HG03103 (cell line): Measurements from ENCODE around the gene CFI.
"Not testable (repeated sequence)": the region's sequence is repeated elsewhere in the genome, so short reads cannot be mapped to it uniquely, and the experiment has no call there.

Source experiments
- ATAC-seq: cut with Tn5 transposase; IDR thresholded peaks from one replicate; pipeline ENCODE4 v1.9.1; 2021; ENCODE audit warnings: low read depth; ENCODE audit not compliant: unreplicated experiment

CFI gene

DNA sequence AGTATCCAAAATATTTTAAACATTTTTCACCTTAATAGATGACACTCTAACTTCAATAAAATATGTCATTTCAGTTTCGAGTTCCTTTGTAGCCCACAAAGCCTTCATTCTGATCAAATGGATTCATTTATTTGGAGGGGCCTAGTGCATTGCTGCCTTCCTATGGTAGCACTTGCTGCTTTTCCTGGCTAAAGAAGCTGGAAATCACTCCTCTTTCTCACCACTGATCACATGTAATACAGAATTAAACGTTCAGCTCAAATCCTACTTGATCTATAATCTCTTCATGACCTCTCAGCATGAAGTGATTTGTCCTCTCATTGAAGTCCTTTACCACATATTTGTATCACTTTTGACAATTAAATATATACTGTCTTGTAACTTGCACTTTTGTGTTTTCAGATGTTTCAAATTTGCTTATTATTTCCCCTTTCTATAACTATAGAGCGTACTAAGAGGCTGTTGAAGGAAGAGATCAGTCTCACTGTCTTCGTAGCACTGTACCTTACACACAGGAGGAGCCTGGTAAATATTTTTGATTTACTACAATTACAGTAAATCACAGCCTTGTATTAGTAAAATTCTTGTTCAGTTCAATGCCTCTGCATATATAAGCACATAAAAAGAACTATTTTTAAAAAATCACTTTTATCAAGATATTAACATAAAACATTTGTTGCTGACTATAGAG is 555 bp downstream of the CFI start:
- no peak for ATAC-seq

DNA sequence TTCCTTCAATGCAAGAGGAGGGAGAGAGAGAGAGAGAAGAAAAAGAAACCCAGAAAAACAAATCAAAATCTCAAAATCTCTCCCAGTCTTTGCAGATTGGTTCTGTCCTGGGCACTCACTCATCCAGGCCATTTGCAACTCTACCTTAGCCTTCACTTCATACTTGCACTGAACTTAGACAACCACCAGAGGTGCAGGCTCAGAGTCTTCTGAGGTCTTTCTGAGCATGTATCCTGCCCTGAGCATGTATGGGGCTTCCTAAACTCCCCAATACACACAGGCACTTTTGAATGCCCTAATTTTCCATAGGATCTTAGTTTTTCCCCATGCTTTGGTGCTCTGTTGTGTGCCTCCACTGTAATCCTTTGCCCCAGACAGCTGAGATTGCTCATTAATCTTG is 2.9 kb downstream of the CFI start:
- no peak for ATAC-seq

DNA sequence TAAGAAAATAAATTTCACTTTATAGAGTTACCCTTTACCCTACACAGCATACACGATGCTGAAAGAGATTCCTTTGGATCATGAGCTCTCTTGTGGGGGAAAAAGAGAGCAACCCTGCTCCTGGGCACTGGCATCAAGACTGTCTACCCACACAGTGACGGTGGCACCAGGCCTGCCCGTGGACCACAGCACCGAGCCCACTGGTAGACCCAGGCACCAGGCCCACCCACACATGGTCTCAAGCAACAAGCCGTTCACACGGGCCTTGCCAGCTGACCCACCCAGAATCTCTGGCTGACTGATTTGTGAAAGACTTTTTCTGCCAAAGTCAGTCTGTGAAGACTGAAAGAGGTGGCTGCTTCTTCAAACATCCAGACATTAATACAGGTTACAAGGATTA is 6.7 kb downstream of the CFI start:
- ATAC-seq = no peak

DNA sequence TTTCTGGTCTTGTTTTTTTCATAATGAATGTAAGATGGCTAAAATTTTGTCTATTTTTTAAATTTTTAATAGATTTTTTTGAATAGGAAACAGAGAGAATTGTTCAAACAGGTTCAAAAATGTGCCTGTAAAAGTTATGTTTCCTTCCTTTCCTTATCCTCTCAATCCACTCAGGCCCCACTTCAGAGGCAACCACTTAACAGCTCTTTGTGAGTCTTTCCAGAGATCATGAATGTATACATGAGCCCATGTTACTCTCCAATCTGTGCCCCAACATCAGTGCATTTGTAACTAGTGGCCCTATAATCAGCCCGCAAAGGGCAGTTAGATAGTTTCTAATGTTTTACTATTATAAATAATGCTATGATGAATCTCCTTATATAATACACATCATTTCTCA is 14.0 kb downstream of the CFI start:
- no peak for ATAC-seq

DNA sequence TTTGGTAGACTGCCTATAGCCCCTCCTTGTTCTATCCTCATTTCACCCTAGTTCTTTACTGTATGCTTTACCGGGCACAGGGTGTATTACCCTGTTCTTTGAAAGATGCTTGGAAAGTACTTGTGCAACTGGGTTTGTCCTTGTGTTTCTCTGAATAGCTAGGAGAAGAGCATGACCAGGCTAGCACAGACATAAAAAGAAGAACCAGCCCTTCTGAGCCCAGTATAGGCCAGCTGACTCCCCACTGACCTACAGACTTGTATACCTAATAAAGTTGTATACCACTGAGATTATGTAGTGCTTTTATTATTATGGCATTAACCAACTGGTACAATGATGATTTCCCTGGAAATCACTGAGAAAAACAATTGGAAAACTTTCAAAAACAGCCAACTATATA is 15.0 kb downstream of the CFI start:
- no peak for ATAC-seq

DNA sequence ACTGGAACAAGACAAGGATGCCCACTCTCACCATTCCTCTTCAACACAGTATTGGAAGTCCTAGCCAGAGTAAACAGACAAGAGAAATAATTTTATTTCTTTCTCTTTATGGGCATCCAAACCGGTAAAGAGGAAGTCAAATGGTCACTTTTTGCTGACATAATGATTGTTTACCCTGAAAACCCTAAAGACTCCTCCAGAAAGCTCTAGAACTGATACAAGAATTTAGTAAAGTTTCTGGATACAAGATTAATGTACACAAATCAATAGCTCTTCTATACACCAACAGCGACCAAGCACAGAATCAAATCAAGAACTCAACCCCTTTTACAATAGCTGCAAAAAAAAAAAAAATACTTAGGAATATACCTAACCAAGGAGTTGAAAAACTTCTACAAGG is 19.7 kb downstream of the CFI start:
- ATAC-seq = not testable (repeated sequence)

DNA sequence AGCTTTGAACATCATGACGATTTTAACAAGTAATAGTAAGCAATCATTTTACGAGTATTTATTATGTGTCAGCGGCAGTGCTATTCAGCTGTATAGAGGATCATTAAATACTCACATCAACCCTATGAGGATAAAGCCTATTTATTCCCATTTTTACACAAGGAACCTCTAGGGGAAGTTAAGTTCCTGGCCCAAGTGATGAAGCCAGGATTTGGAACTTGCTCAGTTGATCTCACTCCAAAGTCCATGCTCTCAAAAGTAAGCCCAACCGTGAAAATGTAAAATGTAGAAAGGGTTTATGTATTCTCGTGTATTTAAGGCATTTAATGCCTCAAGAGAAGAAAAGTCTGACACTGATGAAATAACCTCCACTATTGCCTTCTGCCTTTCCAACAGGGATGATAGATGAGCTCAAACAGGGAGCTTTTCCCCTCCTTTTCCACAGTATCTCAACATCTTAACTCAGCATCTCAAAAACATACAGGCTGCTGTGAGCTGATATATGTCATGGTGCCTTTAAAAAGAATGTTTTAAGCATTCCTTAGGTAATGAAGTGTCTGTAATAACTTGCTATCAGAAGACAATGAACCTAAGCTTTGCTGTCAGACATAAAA is 36.9 kb downstream of the CFI start:
- ATAC-seq = no peak

DNA sequence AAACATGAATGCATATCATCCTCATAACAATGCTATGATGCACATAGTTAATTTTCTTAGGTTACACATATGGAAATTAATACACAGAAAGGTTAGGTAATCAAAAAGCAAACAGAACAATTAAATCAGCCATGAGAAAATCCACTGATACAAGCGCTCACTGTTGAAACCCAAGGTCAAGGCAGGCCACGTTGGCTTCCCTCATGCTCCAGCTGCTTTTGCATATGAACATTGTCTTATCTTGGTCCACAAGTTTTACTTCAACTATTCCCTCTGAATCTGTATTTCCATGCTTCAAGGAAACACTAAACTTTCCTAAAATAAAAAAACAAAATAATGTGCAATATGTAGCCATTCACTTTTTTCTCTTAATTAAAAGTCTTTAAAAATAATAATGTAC is 37.4 kb downstream of the CFI start:
- no peak for ATAC-seq

DNA sequence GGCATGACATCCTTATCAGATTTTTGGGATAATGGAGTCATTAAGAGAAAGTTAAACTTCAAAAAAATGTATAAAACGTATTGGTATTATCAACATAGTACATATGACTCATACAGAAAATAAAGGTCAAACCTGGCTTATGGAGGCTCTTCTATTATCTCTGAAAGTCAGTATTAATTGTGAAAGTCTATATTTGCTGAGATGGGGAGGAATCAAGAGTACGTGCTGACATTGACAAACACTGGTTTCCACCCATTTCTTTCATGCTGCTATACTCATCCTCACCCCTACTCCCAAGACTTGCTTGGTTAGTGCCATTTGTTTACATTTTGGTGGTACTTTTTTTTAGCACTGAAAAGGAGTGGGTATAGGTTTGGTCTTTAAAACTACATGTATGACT is 41.1 kb downstream of the CFI start:
- no peak for ATAC-seq

DNA sequence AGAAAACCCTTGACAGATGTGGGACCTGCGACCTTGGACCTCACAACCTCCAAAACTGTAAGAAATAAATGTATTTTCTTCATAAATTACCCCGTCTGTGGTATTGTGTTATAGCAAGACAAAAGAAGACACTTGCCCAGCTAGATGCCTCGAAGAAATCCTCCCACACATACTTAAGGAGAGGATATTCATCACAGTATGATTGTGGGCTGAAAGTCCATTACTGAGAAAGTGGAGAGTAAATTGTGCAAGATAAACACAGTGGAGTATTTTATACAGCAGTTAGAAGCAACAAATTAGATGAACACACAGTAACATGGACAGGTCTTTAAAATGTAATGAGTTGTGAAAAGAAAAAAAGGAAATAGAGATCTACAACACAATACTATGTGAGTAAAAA is 46.1 kb downstream of the CFI start:
- no peak for ATAC-seq

DNA sequence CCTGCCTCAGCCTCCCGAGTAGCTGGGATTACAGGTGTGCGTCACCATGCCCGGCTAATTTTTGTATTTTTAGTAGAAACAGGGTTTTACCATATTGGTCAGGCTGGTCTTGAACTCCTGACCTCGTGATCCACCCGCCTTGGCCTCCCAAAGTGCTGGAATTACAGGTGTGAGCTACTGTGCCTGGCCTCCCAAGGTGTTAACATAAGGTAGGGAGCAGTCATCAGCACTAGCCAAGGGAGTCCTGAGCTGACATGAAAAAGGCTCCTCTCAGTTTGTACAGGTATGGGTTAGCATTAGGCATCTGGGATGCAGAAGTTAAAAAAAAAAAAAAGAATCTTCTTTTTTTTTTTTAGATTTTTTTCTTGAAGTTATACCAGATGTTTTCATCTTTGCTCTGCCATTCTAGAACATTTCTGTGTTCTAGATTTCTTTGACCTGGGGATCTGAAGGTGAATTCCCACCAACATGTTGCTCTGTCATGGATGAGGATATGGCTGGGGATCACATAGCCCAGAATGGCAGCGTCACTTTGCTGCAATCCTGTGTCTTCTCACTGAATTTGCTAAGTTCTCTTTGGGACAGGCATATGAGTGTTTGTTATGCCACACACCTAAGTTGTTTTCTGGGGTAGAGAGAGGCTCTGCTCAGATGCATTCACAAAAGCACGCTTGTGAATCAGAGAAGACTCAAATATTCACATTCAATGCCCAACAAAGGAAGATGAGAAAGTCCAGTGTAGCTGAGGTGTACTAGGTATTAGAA is 47.5 kb downstream of the CFI start:
- no peak for ATAC-seq

DNA sequence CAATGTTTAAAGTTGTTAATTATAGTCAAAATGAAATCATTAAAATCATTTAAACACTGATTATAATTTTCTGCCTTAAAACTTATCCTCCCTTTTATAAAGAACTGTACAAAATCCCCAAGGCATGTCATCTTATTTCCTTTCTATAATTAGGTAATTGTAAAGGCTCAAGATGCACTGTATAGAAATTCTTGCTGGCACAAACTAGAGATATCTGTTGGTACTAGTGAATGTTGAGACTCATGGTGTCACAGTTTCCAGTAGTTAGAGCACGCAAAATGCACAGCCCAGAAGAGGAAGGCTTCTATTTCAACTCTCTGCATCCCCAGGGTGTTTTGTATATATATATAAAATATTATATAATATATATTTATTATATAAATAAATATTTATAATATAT is 49.3 kb downstream of the CFI start:
- ATAC-seq = no peak

DNA sequence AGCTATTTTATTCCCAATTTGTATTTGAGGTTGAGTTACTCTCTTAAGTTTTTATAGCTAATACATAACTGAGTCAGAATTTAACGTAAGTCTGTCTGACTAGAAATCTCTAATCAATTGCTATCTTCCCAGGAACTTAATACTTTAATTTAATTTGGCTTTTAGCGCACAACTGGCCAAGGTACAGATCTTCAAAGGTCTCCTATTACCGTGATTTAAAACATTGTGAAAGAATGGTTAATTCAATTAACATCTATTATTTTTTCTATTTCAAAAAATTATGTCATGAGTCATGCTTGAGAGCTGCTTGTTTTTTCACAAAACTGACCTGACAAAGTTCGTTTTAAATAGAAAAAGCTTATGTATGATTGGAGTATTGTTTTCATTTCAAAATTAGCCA is 49.9 kb downstream of the CFI start:
- ATAC-seq = no peak

DNA sequence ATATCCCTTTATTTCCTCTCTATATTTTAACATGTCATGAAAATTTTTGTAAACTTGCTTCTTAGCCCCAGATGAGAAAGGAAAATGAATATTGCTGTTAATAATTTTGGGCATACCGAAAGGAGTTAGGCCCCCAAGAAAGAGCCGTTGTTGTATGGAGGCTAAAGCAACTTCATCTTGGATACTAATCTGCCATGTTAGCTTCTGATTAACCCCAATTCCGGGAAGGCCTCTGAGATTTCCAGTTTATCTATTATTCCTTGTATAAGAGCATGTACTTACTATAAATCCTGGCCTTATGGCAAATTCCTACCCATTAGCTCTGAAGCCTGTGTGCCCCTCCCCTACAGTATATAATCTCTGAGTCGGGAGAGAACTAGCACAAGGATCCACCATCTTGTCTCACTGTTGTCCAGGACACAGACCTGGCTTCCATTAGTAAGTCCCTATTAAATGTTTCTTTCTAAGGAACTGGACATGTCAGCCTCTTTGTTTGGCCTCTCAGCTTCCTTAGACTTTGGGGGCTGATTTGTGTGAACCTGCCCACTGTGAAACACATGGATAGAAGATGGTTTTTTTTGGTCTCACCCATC is 51.1 kb downstream of the CFI start:
- no peak for ATAC-seq

DNA sequence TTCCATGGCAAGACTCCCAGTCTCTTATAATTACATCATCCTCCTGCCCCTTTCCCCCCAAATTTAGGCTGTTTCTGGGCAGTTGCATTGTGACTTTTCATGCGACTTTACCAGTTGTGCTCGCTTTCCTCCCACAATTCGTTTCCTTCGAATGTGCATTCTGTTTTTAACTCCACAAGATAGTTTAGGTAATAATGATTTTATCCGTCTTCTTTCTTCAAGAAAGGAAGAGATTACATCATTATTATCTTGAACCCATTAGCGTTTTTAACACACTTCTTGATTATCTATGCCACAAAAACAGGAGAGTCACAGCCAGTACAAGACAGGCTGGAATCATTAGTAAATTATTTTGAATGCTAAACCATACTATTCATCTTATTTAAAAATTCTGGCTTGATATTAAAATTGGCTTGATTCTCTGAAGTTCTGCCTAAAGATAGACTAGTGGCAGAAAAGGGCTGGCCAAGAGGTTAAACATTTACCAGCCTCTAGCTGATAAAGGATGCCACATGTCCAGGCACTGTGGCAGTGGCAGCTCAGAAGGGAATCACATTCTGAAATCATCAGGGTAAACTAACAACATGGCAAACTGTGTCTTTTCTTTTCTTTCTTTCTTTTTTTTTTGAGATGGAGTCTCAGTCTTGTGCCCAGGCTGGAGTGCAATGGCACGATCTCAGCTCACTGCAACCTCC is 52.3 kb downstream of the CFI start:
- no peak for ATAC-seq

DNA sequence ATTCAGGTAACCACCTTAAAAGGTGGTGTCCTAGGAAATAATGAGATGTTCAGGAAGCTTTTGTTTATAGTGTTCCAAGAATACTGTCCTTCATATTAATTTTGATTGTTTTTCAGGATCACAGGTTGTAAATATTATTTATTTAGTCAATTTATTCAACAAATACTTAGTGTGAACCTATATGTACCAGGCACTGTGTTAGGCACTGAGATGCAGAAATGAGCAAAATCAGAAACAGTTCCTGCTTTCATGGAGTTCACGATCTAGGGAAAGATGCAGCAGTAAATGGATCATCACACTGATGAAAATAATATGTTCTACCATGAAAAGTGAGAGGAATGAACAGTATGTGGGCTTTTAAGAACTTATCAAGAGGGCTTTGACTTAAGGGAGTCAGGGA is 53.7 kb downstream of the CFI start:
- no peak for ATAC-seq

DNA sequence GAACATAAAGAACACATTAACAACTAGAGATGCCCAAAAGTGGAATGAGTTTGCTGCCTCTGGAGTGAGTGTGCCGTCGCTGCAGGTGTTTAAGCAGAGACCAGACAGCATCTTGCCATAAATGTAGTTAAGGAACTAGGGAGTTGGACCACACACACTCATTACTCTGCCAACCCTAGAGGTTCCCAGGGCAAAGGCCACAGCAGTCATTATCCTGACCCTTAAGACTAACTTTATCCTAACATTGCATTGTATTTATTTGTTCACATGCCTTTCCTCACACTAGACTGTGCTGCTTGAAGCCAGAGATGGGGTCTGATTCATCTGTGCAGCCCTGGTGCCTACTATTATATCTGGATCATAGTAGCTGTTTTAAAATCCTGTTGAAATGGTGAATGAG is 55.1 kb downstream of the CFI start:
- ATAC-seq = no peak

DNA sequence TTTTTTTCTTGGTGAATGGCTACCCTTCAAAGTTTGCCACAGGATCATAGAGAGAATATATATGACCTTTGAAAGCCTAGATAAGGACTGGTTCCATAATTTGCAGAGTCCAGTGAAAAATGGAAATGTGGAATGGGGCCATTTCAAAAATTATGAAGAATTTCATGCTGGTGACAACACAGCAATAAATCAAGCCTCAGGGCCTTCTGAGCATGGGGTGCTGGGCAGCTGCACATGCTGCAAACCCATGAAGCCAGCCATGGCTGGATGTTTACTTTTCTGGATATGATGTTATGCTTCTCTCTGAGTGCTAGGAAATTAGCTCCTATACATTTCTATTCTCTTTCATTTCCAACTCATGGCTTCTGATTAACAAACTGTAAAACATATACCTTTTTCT is 56.0 kb downstream of the CFI start:
- no peak for ATAC-seq

DNA sequence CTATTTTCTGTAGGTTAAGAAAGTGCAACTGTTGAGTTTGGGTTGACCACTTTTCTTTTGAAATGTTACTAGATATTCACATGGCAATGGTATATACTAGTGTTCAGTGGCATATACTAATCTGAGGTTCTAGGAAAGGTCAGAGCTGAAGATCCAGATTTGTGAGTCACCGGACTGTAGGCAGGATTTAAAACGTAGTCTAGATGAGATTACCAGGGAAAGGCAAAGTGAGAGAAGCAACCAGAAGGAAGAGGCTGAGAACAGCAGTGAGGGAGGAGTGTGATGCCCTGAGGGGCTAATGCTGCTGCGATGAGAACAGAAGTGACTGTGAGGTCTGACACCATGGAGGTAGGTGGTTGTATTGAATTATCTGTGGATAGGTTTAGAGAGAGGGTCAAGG is 62.3 kb downstream of the CFI start:
- ATAC-seq = no peak

DNA sequence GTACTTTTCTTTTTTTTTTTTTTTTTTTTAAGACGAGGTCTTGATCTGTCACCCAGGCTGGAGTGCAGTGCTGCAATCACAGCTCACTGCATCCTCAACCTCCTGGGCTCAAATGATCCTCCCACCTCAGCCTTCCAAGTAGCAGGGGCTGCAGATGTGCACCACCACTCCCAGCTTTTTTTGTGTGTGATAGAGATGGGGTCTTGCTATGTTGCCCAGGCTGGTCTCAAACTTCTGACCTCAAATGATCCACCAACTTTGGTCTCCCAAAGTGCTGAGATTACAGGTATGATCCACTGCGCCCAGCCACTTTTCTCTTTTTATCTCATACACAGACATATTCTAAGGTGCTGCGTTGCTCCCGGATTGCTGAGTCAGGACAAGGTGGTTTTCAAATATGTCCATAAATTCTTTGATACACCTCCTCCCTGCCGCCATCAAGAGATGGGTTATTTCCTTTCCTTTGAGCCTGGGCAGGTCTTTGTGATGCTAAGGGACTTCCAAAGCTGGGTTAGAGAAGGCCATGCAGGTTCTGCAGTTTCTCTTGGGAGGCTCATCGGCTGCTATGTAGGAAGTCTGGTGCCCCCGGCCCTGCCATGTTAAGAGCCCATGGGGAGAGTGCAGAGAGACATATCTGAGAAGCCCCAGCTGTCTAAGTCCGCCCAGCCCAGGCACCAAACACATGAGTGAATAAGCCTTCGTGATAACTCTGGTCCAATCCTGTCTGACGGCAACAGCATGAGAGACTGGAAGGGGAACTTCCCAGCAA is 63.5 kb downstream of the CFI start:
- no peak for ATAC-seq
